HepG2 (cell line): ENCODE results near the gene SRC. TPM values are rescaled to one million over a fixed set of nuclear protein-coding genes. Genes with fewer than 3 reads are reported as not detected.

ENCODE experiments used
- FOXC1 ChIP-seq: sonication (generic); formaldehyde crosslinking; IDR thresholded peaks from 2 replicates; pipeline ENCODE4 v1.8.0; 2022; ENCODE audit warnings: mild to moderate bottlenecking, missing genetic modification reagents, borderline replicate concordance
- FOXP4 ChIP-seq: sonication (generic); formaldehyde crosslinking; IDR thresholded peaks from 2 replicates; pipeline ENCODE4 v1.4.0; 2020; ENCODE audit warnings: missing genetic modification reagents
- HBP1 ChIP-seq: IDR thresholded peaks from 2 replicates; pipeline ENCODE4 v1.6.1; 2016; ENCODE audit warnings: low read depth, control low read depth
- HDAC6 ChIP-seq: fragments of 200-600 bp; sonication (generic); IDR thresholded peaks from 2 replicates; pipeline ENCODE4 v1.7.0; 2017; ENCODE audit warnings: mild to moderate bottlenecking, antibody characterized with exemption, low read length, low read depth
- HIVEP1 ChIP-seq: sonication (generic); formaldehyde crosslinking; IDR thresholded peaks from 2 replicates; pipeline ENCODE4 v1.4.0; 2020; ENCODE audit warnings: mild to moderate bottlenecking, missing genetic modification reagents
- HOXA5 ChIP-seq: sonication (generic); formaldehyde crosslinking; IDR thresholded peaks from 2 replicates; pipeline ENCODE4 v1.4.0; 2020; ENCODE audit warnings: missing genetic modification reagents
- KDM1A ChIP-seq: IDR thresholded peaks from 2 replicates; pipeline ENCODE4 v1.6.1; 2016; ENCODE audit warnings: missing compliant biosample characterization
- REL ChIP-seq: sonication (generic); formaldehyde crosslinking; conservative IDR thresholded peaks from 2 replicates; pipeline ENCODE4 v1.8.0; 2022; ENCODE audit warnings: mild to moderate bottlenecking, missing genetic modification reagents, moderate library complexity
- RFXANK ChIP-seq: IDR thresholded peaks from 2 replicates; pipeline ENCODE4 v1.6.1; 2016
- SALL2 ChIP-seq: sonication (generic); formaldehyde crosslinking; IDR thresholded peaks from 2 replicates; pipeline ENCODE4 v1.8.1; 2023; ENCODE audit warnings: mild to moderate bottlenecking, missing genetic modification reagents, inconsistent platforms
- TCF12 ChIP-seq, 2 experiments: fragments of 450-650 bp in 1 of 2; sonication (generic) in 1 of 2; formaldehyde crosslinking in 1 of 2; IDR thresholded peaks; 2 replicates each; pipeline versions ENCODE4 v1.6.1 to v1.8.0; 2017 to 2022; ENCODE audit warnings: antibody characterized with exemption in 1 of 2, mild to moderate bottlenecking in 1 of 2, missing genetic modification reagents in 1 of 2, moderate library complexity in 1 of 2
- ZBTB14 ChIP-seq: sonication (generic); formaldehyde crosslinking; IDR thresholded peaks from 2 replicates; pipeline ENCODE4 v1.4.0; 2020; ENCODE audit warnings: missing genetic modification reagents
- ZBTB39 ChIP-seq: sonication (generic); formaldehyde crosslinking; IDR thresholded peaks from 2 replicates; pipeline ENCODE4 v1.5.0; 2020; ENCODE audit warnings: missing genetic modification reagents
- ZNF205 ChIP-seq: IDR thresholded peaks from 2 replicates; pipeline ENCODE4 v1.6.1; 2018; ENCODE audit warnings: missing biosample characterization, missing genetic modification reagents
- ZNF33B ChIP-seq: sonication (generic); formaldehyde crosslinking; IDR thresholded peaks from 2 replicates; pipeline ENCODE4 v1.5.1; 2020; ENCODE audit warnings: mild to moderate bottlenecking, missing genetic modification reagents
- ZNF362 ChIP-seq: sonication (generic); formaldehyde crosslinking; IDR thresholded peaks from 2 replicates; pipeline ENCODE4 v1.4.0; 2020; ENCODE audit warnings: missing genetic modification reagents, mild to moderate bottlenecking, borderline replicate concordance
- ZNF432 ChIP-seq: sonication (generic); formaldehyde crosslinking; IDR thresholded peaks from 2 replicates; pipeline ENCODE4 v1.5.0; 2020; ENCODE audit warnings: missing genetic modification reagents, mild to moderate bottlenecking, borderline replicate concordance
- ZNF570 ChIP-seq: sonication (generic); formaldehyde crosslinking; IDR thresholded peaks from 2 replicates; pipeline ENCODE4 v1.4.0; 2020; ENCODE audit warnings: mild to moderate bottlenecking, missing genetic modification reagents, borderline replicate concordance
- ZNF674 ChIP-seq: sonication (generic); formaldehyde crosslinking; IDR thresholded peaks from 2 replicates; pipeline ENCODE4 v1.5.0; 2020; ENCODE audit warnings: low read depth, mild to moderate bottlenecking, missing genetic modification reagents
- ZSCAN29 ChIP-seq: sonication (generic); formaldehyde crosslinking; conservative IDR thresholded peaks from 2 replicates; pipeline ENCODE4 v1.4.0; 2020; ENCODE audit warnings: mild to moderate bottlenecking, missing genetic modification reagents
- ZSCAN31 ChIP-seq: sonication (generic); formaldehyde crosslinking; IDR thresholded peaks from 2 replicates; pipeline ENCODE4 v1.5.0; 2020; ENCODE audit warnings: low read depth, mild to moderate bottlenecking, missing genetic modification reagents
- polyA plus RNA-seq, 8 experiments: library from polyadenylated mRNA; depleted of rRNA in 3 of 8; stranded (reverse) in 7 of 8; unstranded in 1 of 8; fragments of >200 nt; fragmentation: Illumina TruSeq in 4 of 8; extraction: Trizol in 4 of 8; gene quantifications; 2 replicates each; pipeline versions ENCODE4 v1.2.1 to v1.2.3, GENCODE V29; 2011 to 2016; ENCODE audit warnings: low read depth in 4 of 8, missing spikeins in 1 of 8, mixed read lengths in 1 of 8; ENCODE audit not compliant: insufficient read depth in 1 of 8
- total RNA-seq, 5 experiments: library from RNA; depleted of rRNA; stranded (reverse); fragments of >200 nt; fragmentation: Illumina TruSeq; extraction: Trizol; gene quantifications; 2 replicates each; pipeline ENCODE4 v1.2.3, GENCODE V29; 2016; ENCODE audit warnings: low read depth in 1 of 5

SRC gene
- total and polyA plus RNA-seq, 2 of the 13 experiments (the other 11 are each of a cell fraction or from before 2014, with no cell fraction given) = 54.7 to 192 TPM

- TF ChIP-seq ZBTB39 (CRISPR knock-in tag) = no peak
- 0 out of 2 replicates have a peak, but pooled peaks have one; percentile 53 for TF ChIP-seq ZNF33B (CRISPR knock-in tag)
- no peak for TF ChIP-seq ZBTB14 (CRISPR knock-in tag)
- no peak for TF ChIP-seq RFXANK (CRISPR knock-in tag)
- peak; percentile 41; the same call in 1 of the 2 replicates for TF ChIP-seq ZNF570
- peak; percentile 65; the same call in 1 of the 2 replicates for TF ChIP-seq ZSCAN29 (CRISPR knock-in tag)
- peak; percentile 53; the same call in 1 of the 2 replicates for TF ChIP-seq SALL2 (CRISPR knock-in tag)
- peak; percentile 68 for TF ChIP-seq HOXA5 (CRISPR knock-in tag)
- TF ChIP-seq REL = no peak
- TF ChIP-seq HBP1 = no peak
- TF ChIP-seq FOXP4 (CRISPR knock-in tag) = 0 out of 2 replicates have a peak, but pooled peaks have one; percentile 52
- peak; percentile 99 for TF ChIP-seq KDM1A
- TF ChIP-seq HIVEP1 = no peak
- 0 out of 2 replicates have a peak, but pooled peaks have one; percentile 77 for TF ChIP-seq HDAC6
- TF ChIP-seq ZNF432 (CRISPR knock-in tag) = no peak
- no peak for TF ChIP-seq ZNF674 (CRISPR knock-in tag)
- TF ChIP-seq ZNF205 (CRISPR knock-in tag) = peak; percentile 46
- peak; percentile 9; the same call in 1 of the 2 replicates for TF ChIP-seq ZSCAN31 (CRISPR knock-in tag)
- TF ChIP-seq FOXC1 (CRISPR knock-in tag) = peak; percentile 48; the same call in 1 of the 2 replicates
- TF ChIP-seq ZNF362 (CRISPR knock-in tag) = peak; percentile 97
- TF ChIP-seq TCF12 (IDR thresholded peaks at IDR 0.05) = no peak
- TF ChIP-seq TCF12 (CRISPR knock-in tag; IDR thresholded peaks at IDR 0.05) = no peak
Observed at GRCh38 chr20:37398750-37399621, 53.0 kb downstream of the SRC start (continued).
